Hepatocyte (in vitro differentiated cells): ENCODE measurements around the gene MYZAP. TPM values are rescaled to one million over a fixed set of nuclear protein-coding genes. Genes with fewer than 3 reads are reported as not detected.

Source experiments
- DNase-seq: peaks from one replicate; pipeline ENCODE4 v3.0.0-alpha.2; 2016; ENCODE audit warnings: low spot score
- H2AFZ ChIP-seq: fragments of 200-600 bp; sonication (generic); 2 replicates; pipeline ENCODE4 v1.6.0; 2016; ENCODE audit warnings: antibody characterized with exemption, mild to moderate bottlenecking
- H3K27ac ChIP-seq: fragments of 200-600 bp; sonication (generic); 2 replicates; pipeline ENCODE4 v1.5.1; 2016; ENCODE audit warnings: mild to moderate bottlenecking
- H3K27me3 ChIP-seq: fragments of 200-600 bp; sonication (generic); 2 replicates; pipeline ENCODE4 v1.6.1; 2016
- H3K36me3 ChIP-seq: fragments of 200-600 bp; sonication (generic); replicated peaks from 2 replicates; pipeline ENCODE4 v1.5.1; 2016; ENCODE audit warnings: low read depth; ENCODE audit not compliant: insufficient read depth
- H3K4me1 ChIP-seq: fragments of 200-600 bp; sonication (generic); 2 replicates; pipeline ENCODE4 v1.5.1; 2016; ENCODE audit warnings: mild to moderate bottlenecking, moderate library complexity; ENCODE audit not compliant: insufficient read depth
- H3K4me2 ChIP-seq: fragments of 200-600 bp; sonication (generic); 2 replicates; pipeline ENCODE4 v1.6.0; 2016
- H3K4me3 ChIP-seq: fragments of 200-600 bp; sonication (generic); 2 replicates; pipeline ENCODE4 v1.5.1; 2016; ENCODE audit warnings: mild to moderate bottlenecking
- H3K79me2 ChIP-seq: fragments of 200-600 bp; sonication (generic); 2 replicates; pipeline ENCODE4 v1.6.0; 2017; ENCODE audit warnings: mild to moderate bottlenecking
- H3K9me2 ChIP-seq: fragments of 200-600 bp; sonication (generic); replicated peaks from 2 replicates; pipeline ENCODE4 v1.6.0; 2017; ENCODE audit warnings: mild to moderate bottlenecking; ENCODE audit not compliant: insufficient read depth
- H3K9me3 ChIP-seq: fragments of 200-600 bp; sonication (generic); 2 replicates; pipeline ENCODE4 v1.5.1; 2016; ENCODE audit warnings: low read depth, mild to moderate bottlenecking
- H4K20me1 ChIP-seq: fragments of 200-600 bp; sonication (generic); 2 replicates; pipeline ENCODE4 v1.6.0; 2016; ENCODE audit warnings: mild to moderate bottlenecking; ENCODE audit not compliant: insufficient read depth, poor library complexity, severe bottlenecking
- CTCF ChIP-seq: fragments of 200-600 bp; sonication (generic); IDR thresholded peaks from 2 replicates; pipeline ENCODE4 v1.5.1; 2016; ENCODE audit warnings: antibody characterized with exemption, mild to moderate bottlenecking; ENCODE audit not compliant: poor library complexity
- EZH2 ChIP-seq: fragments of 200-600 bp; sonication (generic); IDR thresholded peaks from 2 replicates; pipeline ENCODE4 v1.6.1; 2016; ENCODE audit warnings: antibody characterized with exemption, mild to moderate bottlenecking, borderline replicate concordance
- EZH2phosphoT487 ChIP-seq: fragments of 200-600 bp; sonication (generic); IDR thresholded peaks from one replicate; pipeline ENCODE4 v1.6.1; 2018; ENCODE audit warnings: antibody characterized with exemption, mild to moderate bottlenecking, low read depth, moderate library complexity; ENCODE audit not compliant: unreplicated experiment, severe bottlenecking
- WGBS: methylation state at CpG from one replicate; pipeline ENCODE4 v1.1.6; 2016; ENCODE audit warnings: low lambda C conversion rate; ENCODE audit errors: missing lambda C conversion rate; 5-methylcytosine and 5-hydroxymethylcytosine counted together
- polyA plus RNA-seq: library from polyadenylated mRNA; unstranded; fragments of >200 nt; fragmentation: Nextera tagmentation; extraction: Ambion mirVana; gene quantifications from 2 replicates; pipeline ENCODE4 v1.2.1, GENCODE V29; 2016
- total RNA-seq: library from RNA; depleted of rRNA; stranded (reverse); fragments of >200 nt; gene quantifications from 2 replicates; pipeline ENCODE4 v1.2.3, GENCODE V29; 2014

The MYZAP gene
- total and polyA plus RNA-seq, 2 experiments from 2014 or later = 12.0 to 15.5 TPM

GRCh38 chr15:57552678-57553334 lies 38.9 kb upstream of the MYZAP start:
- Histone ChIP-seq H3K4me1 (peaks cover 62% of the 10 kb centered on the region), H4K20me1 (no peaks in the 10 kb centered on the region), H3K27me3 (no peaks in the 10 kb centered on the region), H3K4me2 (no peak overlapping the region), H3K36me3 (no peaks in the 10 kb centered on the region), H3K27ac (peak overlapping the region; percentile 97), H3K4me3 (no peak overlapping the region), H3K9me2 (no peaks in the 10 kb centered on the region), H3K9me3 (no peaks in the 10 kb centered on the region), H2AFZ (no peak overlapping the region), H3K79me2 (no peaks in the 10 kb centered on the region)
- TF ChIP-seq EZH2 (no peak), EZH2phosphoT487 (no peak), CTCF (no peak)
- no peak for DNase-seq
- 94% methylated on average over 8 of the region's 8 CpGs for WGBS

GRCh38 chr15:57553526-57553925 lies 38.2 kb upstream of the MYZAP start:
- peak overlapping the region; percentile 97 for H3K27ac ChIP-seq

GRCh38 chr15:57554063-57554811 lies 37.5 kb upstream of the MYZAP start:
- H3K4me1 ChIP-seq = peaks cover 53% of the 10 kb centered on the region
- 58% methylated on average over 10 of the region's 10 CpGs for WGBS

More at GRCh38 chr15:57553526-57553925, 38.2 kb upstream of the MYZAP start:
- Histone ChIP-seq H3K4me2 (no peak overlapping the region), H2AFZ (no peak overlapping the region), H3K36me3 (no peaks in the 10 kb centered on the region), H3K9me2 (no peaks in the 10 kb centered on the region), H3K27me3 (no peaks in the 10 kb centered on the region), H3K4me1 (peaks cover 60% of the 10 kb centered on the region), H3K79me2 (no peaks in the 10 kb centered on the region), H3K9me3 (no peaks in the 10 kb centered on the region), H4K20me1 (no peaks in the 10 kb centered on the region), H3K4me3 (no peak overlapping the region)
- DNase-seq = no peak
- 94% methylated on average over 5 of the region's 5 CpGs for whole genome bisulfite sequencing
- TF ChIP-seq EZH2 (no peak), CTCF (no peak), EZH2phosphoT487 (no peak)

More at GRCh38 chr15:57554063-57554811, 37.5 kb upstream of the MYZAP start:
- TF ChIP-seq CTCF (no peak), EZH2 (no peak), EZH2phosphoT487 (no peak)
- Histone ChIP-seq H3K4me2 (peak overlapping the region; percentile 52), H3K9me2 (no peaks in the 10 kb centered on the region), H3K27ac (peak overlapping the region; percentile 97), H4K20me1 (no peaks in the 10 kb centered on the region), H2AFZ (peak overlapping the region; percentile 18), H3K27me3 (no peaks in the 10 kb centered on the region), H3K9me3 (no peaks in the 10 kb centered on the region), H3K4me3 (no peak overlapping the region), H3K36me3 (no peaks in the 10 kb centered on the region), H3K79me2 (no peaks in the 10 kb centered on the region)
- DNase-seq = peak; percentile 48
